Embryonic facial prominence (tissue), 1 donor: ENCODE data around the gene GLCE.
A peak's percentile ranks its signal among the peaks of the same experiment; 100 is the strongest.

Source experiments
- DNase-seq: peaks from one replicate; pipeline ENCODE4 v3.0.0-alpha.2; 2016; ENCODE audit errors: extremely low spot score

The GLCE gene

DNA sequence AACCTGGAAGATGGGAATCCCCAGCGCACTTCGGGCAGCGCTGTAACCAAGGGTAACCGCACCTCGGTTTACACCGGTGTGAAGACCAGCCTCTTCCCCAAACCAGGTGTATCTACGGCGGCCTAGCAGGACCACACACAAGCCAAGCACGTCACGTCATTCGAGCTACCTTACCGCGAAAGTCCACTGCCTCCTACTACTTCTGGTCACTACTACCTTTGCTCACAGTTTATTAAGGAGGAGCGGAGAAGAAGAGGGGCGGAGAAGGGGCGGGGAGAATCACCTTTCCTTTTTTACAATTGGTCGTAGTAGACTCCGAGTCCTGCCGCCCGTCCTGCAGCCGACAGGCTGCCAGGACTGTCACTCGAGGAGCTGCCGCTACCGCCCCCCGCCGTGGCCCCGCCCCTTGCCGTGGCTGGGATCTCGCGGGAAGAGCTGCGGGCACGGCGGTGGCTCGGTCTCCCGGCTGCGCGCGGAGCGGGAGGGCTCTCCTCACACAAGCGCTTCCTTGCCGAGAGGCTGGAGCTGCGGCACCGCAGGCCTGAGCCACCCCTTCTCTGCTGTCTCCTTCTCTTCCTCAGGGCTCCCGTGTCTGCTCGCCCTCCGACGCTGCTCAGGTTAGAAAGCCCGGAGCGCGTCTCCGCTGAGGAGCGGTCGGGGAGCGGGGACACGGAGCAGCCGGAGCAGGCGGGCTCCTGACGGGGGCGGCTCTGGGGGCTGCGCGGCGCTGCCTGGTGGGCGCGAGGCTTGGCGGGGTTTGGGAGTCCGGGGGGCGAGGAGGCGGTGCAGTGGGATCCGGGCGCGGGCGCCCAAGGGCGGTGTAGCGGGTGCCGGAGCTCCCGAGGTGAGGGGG lies at the start of gene GLCE:
Gene GLCE (plus strand): TSS at position 495 of the 853 bp plus-strand sequence. CDS start 95,172 bp downstream, outside the sequence.
- peak; percentile 94 for DNase-seq

DNA sequence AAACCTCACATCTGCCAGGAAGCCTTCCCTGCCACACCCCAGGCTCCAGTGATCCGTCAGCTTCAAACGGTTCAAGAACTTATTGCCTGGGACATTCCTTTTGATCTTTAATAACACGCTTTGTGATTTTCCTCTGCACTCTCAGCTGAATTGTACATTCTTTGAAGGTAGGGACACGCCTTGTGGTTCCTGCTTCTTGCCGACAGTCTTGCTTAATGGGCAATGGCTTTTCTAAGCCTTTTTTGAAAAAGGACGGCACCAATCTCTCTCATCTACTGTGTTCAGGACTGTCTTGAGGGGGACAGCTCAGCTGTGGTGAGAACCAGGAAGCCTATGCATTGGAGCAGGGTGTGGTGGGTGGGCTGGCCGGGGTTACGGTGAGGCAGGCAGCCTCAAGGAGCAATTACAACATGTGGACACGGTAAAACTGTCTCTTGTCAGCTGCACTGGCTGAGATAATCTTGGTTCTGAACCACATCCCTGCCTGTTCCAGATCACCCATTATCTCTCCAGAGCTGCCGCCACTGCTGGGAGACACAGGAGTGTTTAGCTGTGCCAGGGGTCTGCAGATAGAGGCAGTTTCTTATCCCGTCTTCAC lies 46.0 kb upstream of the GLCE start:
- DNase-seq = no peak

DNA sequence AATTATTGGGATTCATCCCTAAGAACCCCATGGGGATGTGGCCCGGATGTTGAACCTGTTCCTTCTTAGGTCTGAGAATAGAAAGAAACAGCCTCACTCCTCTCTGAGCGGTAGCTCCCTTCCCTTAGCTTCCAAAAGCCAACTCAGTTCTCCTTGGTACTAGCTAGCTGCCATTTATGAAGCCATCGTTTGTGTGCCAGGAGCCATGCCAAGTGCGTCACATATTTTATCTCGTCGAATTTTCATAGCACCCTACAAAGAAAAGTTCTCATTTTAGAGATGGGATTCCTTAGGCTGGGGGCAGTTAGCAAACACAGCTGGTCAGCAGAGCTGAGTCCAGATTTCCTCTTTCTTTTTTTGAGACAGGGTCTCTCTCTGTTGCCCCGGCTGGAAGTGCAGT lies 45.4 kb upstream of the GLCE start:
- DNase-seq = no peak

DNA sequence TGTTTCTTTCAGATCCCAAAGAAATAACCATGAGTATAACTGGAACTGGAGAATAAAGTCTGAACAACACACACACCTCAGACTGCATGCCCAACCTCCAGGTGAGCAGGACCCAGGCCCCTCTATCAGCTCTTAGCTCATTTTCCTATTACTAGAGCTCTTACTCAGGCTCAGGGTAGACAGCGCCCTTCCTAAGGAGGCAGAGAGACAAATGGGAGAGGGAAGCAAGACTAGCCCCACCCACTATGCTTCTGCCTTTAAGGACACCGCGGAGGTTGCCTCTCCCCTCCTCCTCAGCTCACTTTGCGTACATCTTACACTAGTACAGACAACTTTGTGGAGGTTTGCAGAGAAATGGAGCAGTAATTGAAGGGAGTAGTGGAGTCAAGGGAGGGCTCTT lies 44.0 kb upstream of the GLCE start:
- DNase-seq = no peak

DNA sequence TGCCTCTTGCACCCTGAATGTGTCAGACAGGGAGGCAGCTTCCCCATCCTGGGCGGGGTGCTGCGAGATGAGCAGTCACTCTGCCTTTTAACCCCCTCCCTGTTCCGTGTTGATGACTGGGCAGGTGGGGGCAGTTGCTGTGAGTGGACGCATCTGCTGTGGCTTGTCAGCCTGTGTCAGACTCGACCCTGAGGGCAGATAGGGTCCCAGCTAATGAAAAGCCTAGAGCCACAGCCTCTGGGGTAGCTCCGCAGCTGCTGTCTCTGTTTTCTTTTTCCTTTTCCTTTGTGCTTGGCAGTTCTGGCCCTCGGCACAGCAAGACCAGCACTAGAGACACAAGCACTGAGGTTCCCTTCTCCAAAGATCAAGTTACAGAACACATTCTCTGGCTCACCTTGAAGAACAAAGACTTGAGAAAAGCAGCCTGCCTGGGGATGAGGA lies 43.0 kb upstream of the GLCE start:
- no peak for DNase-seq

DNA sequence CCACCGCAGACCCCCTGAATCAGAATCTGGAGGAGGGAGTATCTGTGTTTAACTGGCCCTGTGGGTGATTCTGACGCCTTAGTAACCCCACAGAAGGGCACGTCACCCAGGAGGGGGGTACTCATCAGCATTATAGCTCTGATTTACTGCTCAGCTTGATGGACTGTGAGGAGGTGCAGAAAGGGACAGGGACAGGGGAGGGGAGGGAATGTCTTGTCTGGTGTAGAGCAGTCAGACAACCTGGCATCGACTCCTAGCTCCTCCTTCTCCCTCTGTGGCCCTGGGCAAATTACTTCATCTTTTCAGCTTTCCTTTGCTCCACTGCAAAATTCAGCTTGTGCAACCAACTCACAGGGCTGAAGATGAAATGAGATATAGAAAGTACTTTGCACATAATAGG lies 42.3 kb upstream of the GLCE start:
- no peak for DNase-seq

DNA sequence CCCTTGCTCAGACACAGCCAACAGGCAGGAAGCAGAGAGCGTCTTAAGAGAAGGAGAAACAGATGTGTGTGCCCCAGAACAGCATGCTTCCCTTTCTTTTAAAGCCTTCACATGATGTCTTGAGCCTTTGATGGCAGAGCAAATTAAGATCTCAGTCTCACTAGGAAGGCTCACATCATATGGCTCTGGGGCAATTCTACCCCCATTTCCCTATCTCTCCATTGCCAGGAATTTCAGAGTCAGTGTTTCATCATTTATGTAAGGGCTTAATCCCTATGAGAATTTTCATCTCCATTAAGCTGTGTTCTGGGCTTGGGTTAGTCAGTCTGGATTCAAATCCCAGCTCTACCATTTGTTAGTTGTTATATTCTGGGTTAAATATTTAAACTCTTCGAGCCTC lies 41.4 kb upstream of the GLCE start:
- no peak for DNase-seq

DNA sequence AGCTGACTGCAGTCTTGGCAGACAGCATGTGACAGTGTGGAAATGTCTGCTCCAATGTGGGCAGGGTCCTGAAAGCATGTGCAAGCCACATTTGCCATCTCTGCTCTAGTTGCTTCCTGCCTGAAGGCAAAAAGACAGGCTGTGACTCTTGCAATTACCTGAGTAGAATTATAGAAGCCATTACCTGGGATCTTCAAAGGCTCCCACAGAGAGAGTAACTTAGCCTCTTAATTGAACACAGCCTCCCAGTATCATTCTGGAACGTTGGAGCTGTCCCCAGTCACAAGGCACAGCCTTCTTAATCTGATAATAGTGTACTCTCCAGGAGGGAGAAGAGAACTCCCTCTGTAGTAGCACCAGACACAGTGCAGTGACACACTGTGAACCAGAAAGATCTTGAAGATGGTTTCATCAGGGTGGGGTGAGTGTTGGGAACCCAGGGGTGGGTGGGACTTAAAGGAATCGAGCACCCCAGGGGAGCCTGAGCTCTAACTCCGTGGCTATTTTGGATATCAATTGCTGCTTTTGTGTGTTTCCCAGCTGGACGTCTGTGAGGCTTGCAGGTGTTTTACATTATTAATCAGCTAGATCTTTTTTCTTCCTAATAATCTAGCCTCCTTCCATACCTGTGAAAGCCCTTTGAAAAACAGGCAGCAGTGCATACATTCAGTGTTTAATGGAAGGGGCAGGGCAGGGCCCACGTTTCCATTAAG lies 40.6 kb upstream of the GLCE start:
- DNase-seq = no peak

DNA sequence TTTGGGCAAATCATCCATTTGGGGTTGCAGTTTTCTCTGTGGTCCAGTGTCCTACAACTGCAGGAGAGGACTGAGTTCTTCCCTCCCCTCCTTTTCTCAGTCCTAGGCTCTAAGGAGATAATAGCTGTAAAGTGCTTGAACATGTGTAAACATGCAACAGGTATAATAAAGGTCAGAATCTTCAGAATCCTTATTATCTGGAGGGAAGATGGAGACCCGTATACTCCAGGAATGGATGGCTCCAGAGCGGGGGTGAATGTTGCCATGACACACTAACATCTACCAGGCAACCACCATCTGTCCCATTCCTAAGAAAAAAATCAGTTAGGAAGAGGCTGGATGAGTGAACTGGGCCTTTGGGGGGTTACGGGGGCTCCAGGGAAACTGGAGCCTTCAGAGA lies 39.7 kb upstream of the GLCE start:
- no peak for DNase-seq

DNA sequence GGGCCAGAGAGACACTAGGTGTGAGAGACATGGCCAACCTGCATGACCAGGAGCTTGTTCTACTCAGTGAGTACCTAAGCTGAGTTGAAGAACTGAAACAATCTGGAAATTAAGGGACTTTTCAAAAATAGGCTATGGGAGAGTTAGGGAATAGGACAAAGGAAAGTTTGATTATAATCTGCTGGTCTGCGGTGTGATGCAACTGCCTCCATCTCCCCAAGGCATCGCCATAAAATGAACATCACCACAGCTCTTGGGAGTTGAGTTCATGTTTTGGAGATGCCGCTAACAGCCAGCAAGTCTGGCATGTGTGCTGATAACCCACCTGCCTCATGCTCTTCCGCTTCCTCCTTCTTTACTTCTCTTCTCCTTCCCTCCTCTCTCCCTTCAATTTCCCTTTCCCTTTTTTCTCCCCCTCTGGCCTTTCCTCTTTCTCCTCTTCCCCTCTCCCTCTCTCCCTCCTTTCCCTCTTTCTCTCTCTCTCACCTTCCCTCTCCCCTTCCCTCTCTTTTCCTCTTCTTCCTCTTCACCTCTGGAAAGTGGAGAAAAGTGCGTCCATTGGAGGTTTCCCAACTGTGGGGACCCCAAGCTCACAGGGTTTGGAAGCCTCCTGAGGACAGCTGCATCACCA lies 39.1 kb upstream of the GLCE start:
- DNase-seq = no peak

DNA sequence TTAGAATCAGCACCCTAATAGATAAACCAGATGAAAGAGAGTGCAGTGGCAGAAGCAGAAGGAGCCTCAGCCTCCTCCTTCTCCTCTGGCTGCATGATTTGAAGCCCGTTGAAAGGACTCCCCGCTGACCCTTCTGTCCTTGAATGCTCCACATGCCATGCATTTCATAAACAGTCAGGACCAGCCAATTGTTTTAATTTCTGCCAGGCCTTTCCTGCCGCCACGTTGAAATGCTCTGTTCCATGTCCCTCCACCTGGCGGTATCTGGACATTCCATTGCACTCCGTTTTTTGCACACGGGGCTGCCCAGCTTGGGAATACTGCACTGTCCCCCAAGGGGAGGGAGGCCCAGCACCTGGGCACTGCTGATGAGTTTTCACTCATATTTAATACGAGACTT lies 35.2 kb upstream of the GLCE start:
- no peak for DNase-seq

DNA sequence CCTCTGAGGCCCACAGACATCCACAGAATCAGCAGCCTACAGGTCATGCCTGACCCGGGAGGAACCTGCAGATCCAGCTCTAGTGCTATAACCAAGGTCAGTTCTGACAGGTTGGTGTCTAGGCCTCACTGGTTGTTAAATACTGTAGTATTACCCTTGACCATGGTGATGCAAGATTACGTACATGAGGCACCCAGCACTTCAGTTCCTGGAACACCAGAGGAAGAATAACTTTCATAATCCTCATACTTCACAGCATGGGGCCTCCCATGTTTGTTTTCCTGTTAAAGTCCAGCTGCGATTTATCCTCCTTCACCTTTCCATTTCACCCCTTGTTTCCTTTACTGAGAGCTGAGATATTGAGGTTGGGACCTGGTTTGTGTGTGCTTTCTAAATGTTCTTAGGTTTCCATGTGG lies 34.4 kb upstream of the GLCE start:
- no peak for DNase-seq

DNA sequence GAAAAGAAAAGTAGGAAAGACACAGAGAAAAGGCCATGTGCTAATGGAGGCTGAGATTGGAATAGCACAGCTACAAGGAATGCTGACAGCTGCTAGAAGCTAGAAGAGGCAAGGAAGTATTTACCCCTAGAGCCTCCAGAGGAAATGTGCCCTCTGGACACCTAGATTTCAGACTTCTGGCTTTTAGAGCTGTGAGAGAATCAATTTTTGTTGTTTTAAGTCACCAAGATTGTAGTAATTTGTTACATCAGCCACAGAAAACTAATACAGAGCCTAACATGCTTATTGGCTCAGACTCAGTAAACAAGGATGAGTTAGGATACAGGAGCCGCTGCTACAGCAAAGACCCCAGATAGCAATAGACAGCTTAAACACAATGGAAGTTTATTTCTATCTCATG lies 33.1 kb upstream of the GLCE start:
- no peak for DNase-seq

DNA sequence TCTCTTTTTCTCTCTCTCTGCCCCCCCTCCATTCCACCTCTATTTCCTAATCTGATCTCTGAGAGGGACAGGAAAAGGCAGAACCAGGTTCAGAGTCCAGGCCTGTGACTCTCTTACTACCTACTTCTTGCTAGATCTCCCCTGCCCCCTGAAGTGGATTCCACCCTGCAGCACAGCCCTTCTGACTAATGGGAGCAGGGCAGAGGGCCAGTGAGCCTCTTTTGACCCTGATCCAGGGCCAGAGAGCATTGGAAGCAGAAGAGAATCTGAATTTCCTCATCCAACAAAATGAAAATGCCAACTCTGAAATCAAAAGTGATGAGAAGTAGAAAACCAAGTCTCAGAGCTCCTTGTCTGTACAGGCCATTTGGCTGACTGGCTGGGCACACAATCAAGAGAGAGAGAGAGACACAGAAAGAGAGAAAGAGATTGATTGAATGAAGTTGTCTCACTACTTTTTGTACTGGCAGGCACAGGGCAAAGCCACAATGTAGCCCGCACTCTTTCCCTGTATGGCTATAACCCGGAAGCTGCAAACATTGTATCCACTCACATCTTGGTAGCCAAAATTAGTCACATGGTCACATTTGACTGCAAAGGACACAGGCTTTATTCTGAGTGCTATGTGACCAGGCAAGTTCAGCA lies 31.6 kb upstream of the GLCE start:
- no peak for DNase-seq

DNA sequence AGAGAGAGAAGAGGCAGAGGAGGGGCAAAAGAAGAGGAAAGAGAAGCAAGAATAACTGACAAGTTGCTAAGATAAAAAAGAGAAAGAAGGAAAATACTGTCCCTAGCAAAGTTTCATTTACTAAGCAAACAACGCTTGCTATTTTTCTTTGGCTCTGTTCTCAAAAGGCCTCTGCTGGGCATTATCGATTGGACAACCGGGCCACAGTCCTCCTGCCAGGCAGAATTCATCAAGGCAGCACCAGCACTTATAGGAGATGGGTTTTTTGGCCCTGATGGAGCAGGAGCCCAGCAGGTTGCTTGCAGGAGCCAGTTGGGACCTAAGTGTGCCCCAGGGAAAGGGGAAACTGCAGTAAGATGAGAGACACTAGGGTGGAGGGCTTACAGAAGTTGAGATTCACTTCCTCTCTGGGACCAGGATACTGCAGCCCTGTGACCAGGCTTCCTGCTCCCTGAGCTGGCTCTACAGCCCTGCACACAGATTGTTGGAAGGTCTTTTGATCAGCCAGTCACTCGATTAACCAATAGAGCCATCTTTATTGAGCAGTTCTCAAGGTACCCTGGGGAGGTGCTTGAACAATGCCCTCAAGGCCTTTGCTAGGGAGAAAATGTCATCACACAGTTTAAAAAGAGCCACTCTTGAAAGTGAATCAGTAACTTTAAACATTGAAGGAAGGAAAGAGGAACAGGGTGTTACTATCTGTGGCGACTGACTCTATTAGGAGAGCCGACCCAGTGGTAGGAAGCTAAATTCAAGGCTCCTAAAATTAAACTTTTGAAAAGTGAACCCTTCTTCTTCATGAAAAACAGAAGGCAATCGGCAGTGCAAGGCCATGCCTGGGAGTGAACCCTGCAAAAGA lies 28.8 kb upstream of the GLCE start:
- no peak for DNase-seq

DNA sequence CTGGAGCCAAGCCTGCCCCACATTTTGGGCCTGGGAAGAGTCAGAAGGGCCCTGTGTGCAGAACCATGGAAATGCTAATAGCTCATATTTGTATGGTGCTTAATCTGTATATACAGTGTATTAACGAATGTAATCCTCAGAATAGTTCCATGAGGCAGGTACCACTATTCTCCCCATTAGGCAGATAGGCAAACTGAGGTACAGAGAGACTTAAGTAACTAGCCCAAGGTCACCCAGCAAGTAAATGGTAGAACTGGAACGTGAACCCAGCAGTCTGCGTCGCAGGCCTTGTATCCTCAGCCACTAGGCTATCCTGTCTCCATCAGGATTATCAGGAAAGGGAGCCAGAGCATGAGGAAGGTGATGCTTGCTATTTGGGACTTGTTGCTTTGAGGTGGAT lies 28.0 kb upstream of the GLCE start:
- DNase-seq = no peak

DNA sequence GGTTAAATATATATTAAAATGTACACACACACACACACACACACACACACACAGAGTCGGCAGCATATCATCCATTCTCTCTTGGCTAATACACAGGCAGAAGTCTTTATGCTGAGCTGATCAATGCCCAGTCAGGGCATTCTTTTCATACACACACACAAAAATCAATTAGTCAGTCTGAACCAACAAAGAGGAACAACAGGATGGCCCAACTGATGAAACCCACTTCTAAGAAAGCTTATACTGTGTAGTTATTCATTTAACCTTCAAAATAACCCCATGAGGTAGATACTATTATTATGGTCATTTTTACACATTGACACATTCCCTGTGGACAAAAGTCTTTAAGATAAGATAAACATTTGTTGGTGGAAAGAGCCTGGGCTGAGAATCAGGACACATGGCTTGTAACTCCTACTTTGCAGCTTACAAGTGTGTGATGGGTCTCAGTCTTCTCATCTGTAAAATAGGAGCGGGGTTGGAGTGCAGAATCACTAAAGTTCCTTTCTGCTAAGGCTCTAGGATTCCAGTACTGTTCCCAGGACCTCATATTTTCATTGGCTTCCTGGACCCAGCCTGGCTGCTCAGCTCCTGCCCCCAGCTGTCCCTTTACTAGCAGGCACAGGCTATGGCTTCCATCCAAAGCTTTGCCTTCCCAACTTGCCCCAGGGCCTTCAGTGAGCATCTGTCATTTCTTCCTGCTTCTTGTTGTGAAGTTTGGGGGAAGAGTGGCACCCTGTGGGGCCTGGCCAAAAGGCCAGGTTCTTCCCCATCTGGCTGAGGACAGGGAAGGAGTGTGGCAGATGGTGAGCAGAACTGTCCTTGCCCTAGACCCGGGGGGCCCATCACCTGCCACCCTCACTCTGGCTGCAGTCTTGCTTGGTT lies 27.2 kb upstream of the GLCE start:
- no peak for DNase-seq

DNA sequence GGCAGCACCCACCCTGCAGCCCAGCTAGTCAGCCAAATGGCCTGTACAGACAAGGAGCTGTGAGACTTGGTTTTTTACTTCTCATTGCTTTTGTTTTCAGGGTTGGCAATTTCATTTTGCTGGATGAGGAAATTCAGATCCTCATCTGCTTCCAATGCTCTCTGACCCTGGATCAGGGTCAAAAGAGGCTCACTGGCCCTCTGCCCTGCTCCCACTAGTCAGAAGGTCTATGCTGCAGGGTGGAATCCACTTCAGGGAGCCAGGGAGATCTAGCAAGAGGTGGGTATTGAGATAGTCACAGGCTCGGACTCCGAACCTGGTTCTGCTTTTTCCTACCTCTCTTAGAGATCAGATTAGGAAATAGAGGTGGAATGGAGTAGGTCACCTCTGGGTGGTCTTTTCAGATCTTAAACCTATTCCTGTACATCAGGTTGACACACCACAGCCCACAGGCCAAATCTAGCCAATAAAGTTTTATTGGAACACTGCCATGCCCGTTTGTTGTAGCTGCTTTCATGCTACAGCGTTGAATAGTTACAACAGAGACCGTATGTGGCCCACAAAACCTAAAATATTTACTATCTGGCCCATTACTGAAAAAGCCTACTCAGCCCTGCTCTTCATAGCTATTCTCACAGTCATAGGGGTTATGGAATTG lies 26.4 kb upstream of the GLCE start:
- no peak for DNase-seq

DNA sequence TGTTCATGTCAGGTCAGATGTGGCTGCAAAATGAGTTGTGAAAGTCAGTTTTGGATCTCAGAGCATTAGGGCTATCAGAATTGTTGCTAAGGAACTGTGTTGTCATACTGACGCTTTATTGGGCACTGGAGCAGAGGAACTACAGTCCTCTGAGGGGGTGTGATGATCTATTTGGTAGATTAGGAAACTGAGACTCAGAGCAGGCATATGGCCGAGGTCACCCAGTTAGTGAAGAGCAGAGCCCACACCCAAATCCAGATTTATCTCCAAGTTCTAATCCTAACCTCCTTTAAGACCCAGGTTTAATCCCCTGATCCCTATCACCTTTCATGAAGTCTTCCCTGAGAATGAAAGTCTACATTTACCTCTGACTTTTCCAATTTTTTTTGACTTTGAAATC lies 25.6 kb upstream of the GLCE start:
- no peak for DNase-seq
